HEK293T (cell line): ENCODE results near the gene ATG2B.

ENCODE experiments used
- ARNT ChIP-seq: fragments of 450-650 bp; IDR thresholded peaks from 2 replicates; pipeline ENCODE4 v1.6.1; 2017; ENCODE audit warnings: mild to moderate bottlenecking
- BHLHE40 ChIP-seq: fragments of 450-650 bp; IDR thresholded peaks from 2 replicates; pipeline ENCODE4 v1.6.1; 2016; ENCODE audit warnings: mild to moderate bottlenecking, moderate library complexity, borderline replicate concordance
- ELF4 ChIP-seq: fragments of 450-650 bp; IDR thresholded peaks from 2 replicates; pipeline ENCODE4 v1.6.1; 2017; ENCODE audit warnings: antibody characterized with exemption
- FOXK2 ChIP-seq: fragments of 450-650 bp; IDR thresholded peaks from 2 replicates; pipeline ENCODE4 v1.6.1; 2016; ENCODE audit warnings: mild to moderate bottlenecking
- FOXM1 ChIP-seq: fragments of 450-650 bp; IDR thresholded peaks from 2 replicates; pipeline ENCODE4 v1.6.1; 2017; ENCODE audit warnings: mild to moderate bottlenecking, borderline replicate concordance
- HDGF ChIP-seq: fragments of 450-650 bp; IDR thresholded peaks from 2 replicates; pipeline ENCODE4 v1.6.1; 2017; ENCODE audit warnings: antibody characterized with exemption, borderline replicate concordance
- L3MBTL2 ChIP-seq: fragments of 450-650 bp; conservative IDR thresholded peaks from 2 replicates; pipeline ENCODE4 v1.6.1; 2016; ENCODE audit warnings: mild to moderate bottlenecking
- LEF1 ChIP-seq: fragments of 450-650 bp; IDR thresholded peaks from 2 replicates; pipeline ENCODE4 v1.6.1; 2017; ENCODE audit warnings: mild to moderate bottlenecking, borderline replicate concordance
- PKNOX1 ChIP-seq: fragments of 450-650 bp; IDR thresholded peaks from 2 replicates; pipeline ENCODE4 v1.6.1; 2016
- SP1 ChIP-seq: fragments of 450-650 bp; IDR thresholded peaks from 2 replicates; pipeline ENCODE4 v1.6.1; 2017
- SUZ12 ChIP-seq: fragments of 450-650 bp; IDR thresholded peaks from 2 replicates; pipeline ENCODE4 v1.6.1; 2016; ENCODE audit warnings: mild to moderate bottlenecking
- TARDBP ChIP-seq: fragments of 450-650 bp; IDR thresholded peaks from 2 replicates; pipeline ENCODE4 v1.6.1; 2016
- ZNF384 ChIP-seq: fragments of 450-650 bp; IDR thresholded peaks from 2 replicates; pipeline ENCODE4 v1.6.1; 2016

- no peak for TF ChIP-seq FOXK2
- no peak for TF ChIP-seq HDGF
- no peak for TF ChIP-seq SUZ12
- no peak for TF ChIP-seq ELF4
- no peak for TF ChIP-seq BHLHE40
- TF ChIP-seq FOXM1: no peak
- TF ChIP-seq ARNT: no peak
- no peak for TF ChIP-seq ZNF384
- no peak for TF ChIP-seq TARDBP
- TF ChIP-seq SP1: no peak
- no peak for TF ChIP-seq PKNOX1
- TF ChIP-seq L3MBTL2: no peak
- no peak for TF ChIP-seq LEF1
Observed at GRCh38 chr14:96231526-96232130, 131.5 kb downstream of the ATG2B start.
